Mucosa of descending colon (tissue), 3 donors: ENCODE data around the gene ACSL5. TPM values are rescaled to one million over a fixed set of nuclear protein-coding genes. Genes with fewer than 3 reads are reported as not detected.
A peak's percentile ranks its signal among the peaks of the same experiment; 100 is the strongest.

Source experiments
- ATAC-seq: fragments of 200-7000 bp; cut with Tn5 transposase; one replicate; pipeline ENCODE4 v1.9.1; 2020; ENCODE audit warnings: mild to moderate bottlenecking, moderate library complexity
- DNase-seq, 3 donors: peaks; one replicate each; pipeline ENCODE4 v3.0.0-alpha.2; 2020
- H3K36me3 ChIP-seq: fragments of 200-600 bp; one replicate; pipeline ENCODE4 v1.8.0; 2021; ENCODE audit warnings: low read depth, mild to moderate bottlenecking
- H3K4me1 ChIP-seq: fragments of 200-600 bp; one replicate; pipeline ENCODE4 v1.8.0; 2021; ENCODE audit warnings: low read depth, mild to moderate bottlenecking
- H3K4me3 ChIP-seq: fragments of 200-600 bp; one replicate; pipeline ENCODE4 v1.8.0; 2021; ENCODE audit warnings: mild to moderate bottlenecking
- H3K9me3 ChIP-seq: fragments of 200-600 bp; one replicate; pipeline ENCODE4 v1.8.0; 2021; ENCODE audit warnings: mild to moderate bottlenecking
- CTCF ChIP-seq: fragments of 200-600 bp; IDR thresholded peaks from one replicate; pipeline ENCODE4 v1.8.0; 2022; ENCODE audit warnings: antibody characterized with exemption, mild to moderate bottlenecking
- intact Hi-C, 2 donors: fragments of 100-400 bp; cut with DNase I in 1 of 2; cut with micrococcal nuclease in 1 of 2; formaldehyde crosslinking; loops; one replicate each; pipeline versions ENCODE4 v1.11.0 to v1.11.1; 2022; cut with DNase I, micrococcal nuclease
- total RNA-seq, 3 donors: library from RNA; stranded (reverse); fragmentation: NEBNext Ultra II Directional in 2 of 3; extraction: Animal tissue kit (Norgen Biotek cat#: 25700) in 2 of 3; gene quantifications; one replicate each; pipeline versions ENCODE4 v1.2.1 to v1.2.4, GENCODE V29; 2021 to 2023
- donor health status: DM: no; HTN: no; CAD: no; lungs with moderate emphysema.
- donor health status: DM: no; HTN: no; CAD: no.
- donor health status: DM: no; HTN: yes; CAD: no.

ACSL5 gene
- total RNA-seq, 3 donors from 2014 or later: 125 to 312 (median 258) TPM

- H3K36me3 ChIP-seq: no peaks in the 10 kb centered on the region
- intact Hi-C loops: no loop called here
- no peaks in the 10 kb centered on the region for H3K9me3 ChIP-seq
- no peak for TF ChIP-seq CTCF
- H3K4me3 ChIP-seq: no peak overlapping the region
- H3K4me1 ChIP-seq: peaks cover 47% of the 10 kb centered on the region
- ATAC-seq: peak; percentile 54
- peak; percentile 70 to 89 (median 74) for DNase-seq
Observed at GRCh38 chr10:112360308-112361270, 13.3 kb upstream of the ACSL5 start.

- Histone ChIP-seq H3K4me3 (no peak overlapping the region), H3K9me3 (no peaks in the 10 kb centered on the region), H3K4me1 (peaks cover 47% of the 10 kb centered on the region), H3K36me3 (no peaks in the 10 kb centered on the region)
- no peak for TF ChIP-seq CTCF
- ATAC-seq (peak; percentile 69), DNase-seq (peak in 2 of 3 donors; percentile 65 to 75)
- intact Hi-C loops: no loop called here
Observed at GRCh38 chr10:112361951-112362751, 11.8 kb upstream of the ACSL5 start.

GRCh38 chr10:112362833-112363232 is 11.1 kb upstream of the ACSL5 start:
- Histone ChIP-seq H3K36me3 (no peaks in the 10 kb centered on the region), H3K4me1 (peaks cover 47% of the 10 kb centered on the region), H3K4me3 (no peak overlapping the region), H3K9me3 (no peaks in the 10 kb centered on the region)
- DNase-seq (peak in 2 of 3 donors; percentile 56 to 68), ATAC-seq (peak; percentile 8)
- TF ChIP-seq CTCF: no peak
- intact Hi-C loops: no loop called here

- no peak for TF ChIP-seq CTCF
- Histone ChIP-seq H3K4me1 (peaks cover 47% of the 10 kb centered on the region), H3K36me3 (no peaks in the 10 kb centered on the region), H3K9me3 (no peaks in the 10 kb centered on the region), H3K4me3 (no peak overlapping the region)
- DNase-seq (peak in 2 of 3 donors; percentile 57 to 65), ATAC-seq (peak; percentile 14)
- intact Hi-C loops: no loop called here
Observed at GRCh38 chr10:112363696-112364688, 9.9 kb upstream of the ACSL5 start.

- H3K9me3 ChIP-seq: no peaks in the 10 kb centered on the region
- no peaks in the 10 kb centered on the region for H3K36me3 ChIP-seq
- no peak for TF ChIP-seq CTCF
- ATAC-seq (peak; percentile 47), DNase-seq (peak in 1 of 3 donors; percentile 57)
- no peak overlapping the region for H3K4me3 ChIP-seq
- H3K4me1 ChIP-seq: peaks cover 45% of the 10 kb centered on the region
- intact Hi-C loops: no loop called here
Observed at GRCh38 chr10:112365014-112365432, 8.9 kb upstream of the ACSL5 start.
